Measurements from ENCODE around the gene SLC7A8.
"Not testable (repeated sequence)": the region's sequence is repeated elsewhere in the genome, so short reads cannot be mapped to it uniquely, and the experiment has no call there.

The SLC7A8 gene

DNA sequence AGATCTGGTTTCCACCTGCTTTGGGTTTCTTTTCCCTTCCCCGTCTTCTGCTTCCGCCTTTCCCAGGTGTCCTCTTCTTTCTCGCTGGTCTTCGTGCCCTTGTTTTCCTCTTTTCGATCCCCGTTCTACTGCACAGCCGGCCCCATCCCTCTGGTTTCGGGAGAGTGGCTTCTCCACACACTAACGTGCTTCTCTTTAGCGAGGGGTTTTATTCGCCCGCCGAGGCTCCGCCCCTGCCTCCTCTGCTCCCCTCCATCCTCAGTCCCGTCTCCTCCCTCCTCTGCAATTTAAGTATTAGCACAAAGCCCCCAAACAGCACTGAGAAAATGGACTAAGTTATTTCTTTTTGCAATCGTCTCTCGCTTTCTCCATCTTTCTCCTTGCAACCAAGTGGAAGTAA is at the start of gene SLC7A8:
Gene SLC7A8 (minus strand): TSS at position 182 of the 400 bp plus-strand sequence. CDS start 746 bp downstream, outside the sequence.
- DNase-seq (ENCODE audit: low spot score): peak; percentile 60

DNA sequence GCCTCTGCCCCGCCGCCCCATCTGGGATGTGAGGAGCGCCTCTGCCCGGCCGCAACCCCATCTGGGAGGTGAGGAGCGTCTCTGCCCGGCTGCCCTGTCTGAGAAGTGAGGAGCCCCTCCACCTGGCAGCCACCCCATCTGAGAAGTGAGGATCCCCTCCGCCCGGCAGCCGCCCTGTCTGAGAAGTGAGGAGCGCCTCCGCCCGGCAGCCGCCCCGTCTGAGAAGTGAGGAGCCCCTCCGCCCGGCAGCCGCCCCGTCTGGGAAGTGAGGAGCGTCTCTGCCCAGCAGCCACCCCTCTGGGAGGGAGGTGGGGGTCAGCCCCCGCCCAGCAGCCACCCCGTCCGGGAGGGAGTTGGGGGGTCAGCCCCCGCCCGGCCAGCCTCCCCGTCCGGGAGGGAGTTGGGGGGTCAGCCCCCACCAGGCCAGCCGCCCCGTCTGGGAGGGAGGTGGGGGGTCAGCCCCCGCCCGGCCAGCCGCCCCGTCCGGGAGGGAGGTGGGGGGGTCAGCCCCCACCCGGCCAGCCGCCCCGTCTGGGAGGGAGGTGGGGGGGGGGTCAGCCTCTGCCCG is 48.9 kb upstream of the SLC7A8 start:
- DNase-seq (ENCODE audit: low spot score): not testable (repeated sequence)

DNA sequence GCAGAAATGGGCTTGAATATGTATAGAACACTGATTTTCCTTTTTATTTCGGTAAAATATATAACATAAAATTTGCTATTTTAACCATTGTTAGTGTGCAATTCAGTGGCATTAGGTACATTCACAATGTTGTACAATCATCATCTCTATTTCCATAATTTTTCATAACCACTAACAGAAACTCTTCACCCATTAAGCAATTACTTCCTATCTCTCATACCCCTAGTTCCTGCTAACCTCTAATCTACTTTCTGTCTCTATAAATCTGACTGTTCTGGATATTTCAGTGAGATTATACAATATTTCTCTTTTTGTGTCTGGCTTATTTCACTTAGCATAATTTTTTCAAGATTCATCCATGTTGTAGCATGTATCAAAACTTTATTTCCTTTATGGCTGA is 45.4 kb upstream of the SLC7A8 start:
- no peak for DNase-seq (ENCODE audit: low spot score)

DNA sequence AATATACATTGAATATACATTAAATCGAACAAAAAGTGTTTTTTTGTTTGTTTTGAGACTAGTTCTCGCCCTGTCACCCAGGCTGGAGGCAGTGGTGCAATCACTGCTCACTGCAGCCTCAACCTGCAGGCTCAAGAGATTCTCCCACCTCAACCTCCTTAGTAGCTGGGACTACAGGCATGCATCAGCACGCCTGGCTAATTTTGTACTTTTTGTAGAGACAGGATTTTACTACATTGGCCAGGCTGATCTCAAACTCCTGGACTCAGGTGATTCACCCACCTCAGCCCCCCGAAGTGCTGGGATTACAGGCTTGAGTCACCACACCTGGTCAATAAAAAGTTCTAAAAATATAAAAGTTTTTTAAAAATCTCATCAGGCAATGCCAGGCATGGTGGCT is 44.1 kb upstream of the SLC7A8 start:
- no peak for DNase-seq (ENCODE audit: low spot score)

DNA sequence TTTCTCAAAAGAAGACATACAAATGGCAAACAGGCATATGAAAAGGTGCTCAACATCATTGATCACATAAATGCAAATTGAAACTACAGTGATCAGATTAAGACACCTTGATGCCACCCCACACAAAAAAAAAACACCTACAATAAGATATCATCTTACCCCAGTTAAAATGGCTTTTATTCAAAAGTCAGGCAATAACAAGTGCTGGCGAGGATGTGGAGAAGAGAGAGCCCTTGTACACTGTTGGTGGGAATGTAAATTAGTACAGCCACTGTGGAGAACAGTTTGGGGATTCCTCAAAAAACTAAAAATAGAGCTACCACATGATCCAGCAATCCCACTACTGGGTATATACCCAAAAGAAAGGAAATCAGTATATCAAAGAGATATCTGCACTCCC is 41.5 kb upstream of the SLC7A8 start:
- DNase-seq (ENCODE audit: low spot score): not testable (repeated sequence)

DNA sequence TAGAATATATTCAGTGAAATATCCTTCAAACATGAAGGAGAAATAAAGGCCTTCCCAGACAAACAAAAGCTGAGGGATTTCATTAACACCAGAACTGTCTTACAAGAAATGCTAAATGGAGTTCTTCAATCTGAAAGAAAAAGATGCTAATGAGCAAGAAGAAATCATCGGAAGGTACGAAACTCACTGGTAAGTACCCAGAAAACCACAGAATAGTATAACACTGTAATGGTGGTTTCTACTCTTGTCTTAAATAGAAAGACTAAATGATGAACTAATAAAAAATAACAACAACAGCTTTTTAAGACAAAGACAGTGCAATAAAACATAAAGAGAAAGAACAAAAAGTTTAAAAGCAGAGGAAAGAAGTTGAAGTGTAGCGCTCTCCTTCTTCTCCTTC is 35.6 kb upstream of the SLC7A8 start:
- DNase-seq (ENCODE audit: low spot score): no peak

DNA sequence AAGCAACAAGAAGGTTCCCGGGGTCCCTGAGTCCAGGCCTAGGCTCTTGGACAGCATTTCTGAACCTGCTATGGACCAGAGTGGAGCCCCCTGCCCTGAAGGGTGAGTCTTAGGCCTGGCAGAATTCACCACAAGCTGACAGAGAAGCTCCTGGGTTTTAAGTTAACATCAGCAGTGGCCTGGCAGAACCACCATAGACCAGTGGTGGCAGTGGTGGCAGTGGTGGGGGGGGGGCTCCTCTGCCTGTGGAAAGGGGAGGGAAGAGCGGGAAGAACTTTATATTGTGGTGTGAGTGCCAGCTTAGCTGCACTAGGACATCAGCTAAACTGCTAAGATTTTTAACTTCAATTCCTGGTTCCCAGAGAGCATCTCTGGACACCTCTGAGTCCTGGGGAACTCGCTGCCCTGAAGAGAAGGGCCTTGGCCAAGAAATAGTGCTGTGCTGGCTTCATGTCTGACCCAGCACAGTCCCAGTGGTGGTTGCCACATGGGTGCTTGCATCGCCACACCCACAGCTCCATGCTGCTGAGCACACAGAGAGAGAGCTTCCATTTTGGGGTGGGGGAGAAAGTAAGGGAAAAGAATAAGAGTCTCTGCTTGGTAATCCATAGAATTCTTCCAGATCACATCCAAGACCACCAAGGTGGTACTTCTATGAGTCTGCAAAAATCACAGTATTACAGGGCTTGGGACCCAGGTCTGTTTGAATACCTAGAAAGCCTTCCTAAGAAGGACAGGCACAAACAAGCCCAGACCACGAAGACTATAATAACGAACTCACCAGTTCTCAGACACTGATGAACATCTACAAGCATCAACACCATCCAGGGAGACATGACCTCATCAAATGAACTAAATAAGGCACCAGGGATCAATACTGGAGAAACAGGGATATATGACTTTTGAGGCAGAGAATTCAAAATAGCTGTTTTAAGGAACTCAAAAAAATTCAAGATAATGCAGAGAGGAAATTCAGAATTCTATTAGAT is 33.9 kb upstream of the SLC7A8 start:
- DNase-seq (ENCODE audit: low spot score): no peak

DNA sequence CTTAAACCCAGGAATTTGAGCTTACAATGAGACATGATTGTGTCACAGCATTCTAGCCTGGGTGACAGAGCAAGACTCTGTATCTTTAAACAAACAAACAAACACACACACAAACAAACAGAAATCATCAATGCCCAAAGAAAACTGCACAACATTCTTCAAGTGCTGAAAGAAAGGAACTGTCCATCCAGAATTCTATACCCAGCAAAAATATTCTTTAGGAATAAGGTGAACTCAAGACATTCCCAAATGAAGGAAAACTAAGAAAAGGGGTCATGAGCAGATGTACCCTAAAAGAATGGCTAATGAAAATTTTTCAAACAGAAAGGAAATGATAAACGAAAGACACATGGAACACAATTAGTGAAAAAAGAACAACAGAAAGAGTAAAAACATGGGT is 32.0 kb upstream of the SLC7A8 start:
- no peak for DNase-seq (ENCODE audit: low spot score)

DNA sequence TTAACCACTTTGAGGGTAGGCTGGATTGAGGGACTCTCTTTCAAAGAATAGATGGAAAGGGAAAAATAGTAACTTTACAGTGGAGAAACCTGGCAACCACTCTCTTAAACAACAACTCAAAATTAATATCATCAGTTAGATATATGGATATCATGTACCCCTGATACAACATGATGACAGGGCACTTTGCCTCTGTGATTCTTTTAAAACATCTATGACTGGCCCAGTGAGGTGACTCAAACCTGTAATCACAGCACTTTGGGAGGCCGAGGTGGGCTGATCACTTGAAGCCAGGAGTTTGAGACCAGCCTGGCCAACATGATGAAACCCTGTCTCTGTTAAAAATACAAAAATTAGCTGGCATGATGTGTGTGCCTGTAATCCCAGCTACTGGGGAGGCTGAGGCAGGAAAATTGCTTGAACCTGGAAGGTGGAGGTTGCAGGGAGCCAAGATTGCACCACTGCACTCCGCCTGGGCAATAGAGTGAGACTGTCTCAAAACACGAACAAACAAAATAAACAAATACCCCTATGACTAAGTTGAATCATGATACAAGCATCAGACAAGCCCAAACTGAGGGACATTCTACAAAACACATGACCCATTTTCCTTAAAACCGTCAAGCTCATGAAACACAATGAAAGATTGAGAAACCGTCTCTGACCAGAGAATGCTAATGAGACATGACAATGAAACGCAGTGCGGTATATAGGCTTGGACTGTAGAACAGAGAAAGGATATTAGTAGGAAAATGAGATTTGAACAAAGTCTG is 26.4 kb upstream of the SLC7A8 start:
- no peak for DNase-seq (ENCODE audit: low spot score)

DNA sequence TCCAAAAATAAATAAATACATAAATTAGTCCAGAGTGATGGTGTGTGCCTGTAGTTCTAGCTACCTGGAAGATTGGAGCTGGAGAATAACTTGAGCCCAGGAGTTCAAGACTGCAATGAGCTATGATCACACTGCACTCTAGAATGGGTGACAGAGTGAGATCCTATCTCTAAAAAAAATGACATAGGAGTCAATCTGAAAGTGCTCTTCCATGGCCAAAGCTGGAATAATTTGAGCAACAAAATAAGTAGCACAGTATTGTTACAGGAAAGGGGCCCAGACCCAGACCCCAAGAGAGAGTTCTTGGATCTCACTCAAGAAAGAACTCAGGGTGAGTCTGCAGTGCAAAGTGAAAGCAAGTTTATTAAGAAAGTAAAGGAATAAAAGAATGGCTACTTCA is 24.9 kb upstream of the SLC7A8 start:
- DNase-seq (ENCODE audit: low spot score): no peak

DNA sequence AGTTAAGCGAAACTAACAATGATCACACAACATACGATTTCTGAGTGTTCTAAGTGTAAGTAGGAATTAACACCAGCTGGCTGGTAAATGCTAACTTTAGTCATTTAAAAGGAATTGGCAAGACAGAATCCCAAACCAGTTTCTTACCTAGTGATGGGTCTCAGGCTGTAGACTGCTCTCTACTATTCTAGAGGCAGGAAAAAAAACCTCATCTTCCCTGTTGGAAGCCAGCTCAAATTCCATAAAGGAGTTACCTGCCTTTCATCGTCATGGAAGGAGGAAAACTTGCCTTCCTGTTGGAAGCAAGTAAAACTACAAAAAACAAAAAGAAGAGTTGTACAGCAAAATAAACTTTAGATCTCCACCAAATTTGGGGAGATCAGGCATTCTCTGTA is 23.7 kb upstream of the SLC7A8 start:
- DNase-seq (ENCODE audit: low spot score): no peak

DNA sequence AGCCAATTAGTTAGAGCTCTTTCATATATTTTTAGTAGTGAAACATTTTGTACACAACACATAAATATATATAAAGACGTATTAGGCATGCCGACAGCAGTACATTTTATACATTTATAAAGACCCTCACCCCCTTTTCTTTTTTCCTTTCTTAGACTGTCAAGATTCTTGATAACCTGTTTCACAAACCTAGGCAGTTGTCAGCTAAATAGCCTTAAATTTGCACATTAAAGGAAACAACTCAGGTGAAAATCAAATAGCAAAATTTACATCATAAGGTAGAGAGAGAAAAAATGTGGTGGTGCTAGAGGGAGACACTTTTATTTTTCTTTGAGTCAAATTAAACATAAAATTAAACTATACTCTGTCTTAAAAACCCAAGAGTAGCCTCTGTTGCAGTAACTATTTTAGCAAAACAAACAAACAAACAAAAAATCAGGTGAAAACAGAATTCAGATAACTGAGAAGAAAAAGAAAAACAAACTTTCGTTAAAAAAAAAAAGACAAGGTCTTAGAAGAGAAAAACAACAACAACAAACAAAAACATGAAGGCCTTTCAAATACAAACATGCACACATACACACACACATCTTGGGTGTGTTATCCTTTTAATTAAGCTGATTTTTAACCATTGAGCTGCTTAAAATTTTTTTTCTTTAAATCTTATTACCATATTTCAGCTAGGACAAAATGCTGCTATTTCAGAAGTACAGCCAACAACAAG is 23.1 kb upstream of the SLC7A8 start:
- DNase-seq (ENCODE audit: low spot score): no peak

DNA sequence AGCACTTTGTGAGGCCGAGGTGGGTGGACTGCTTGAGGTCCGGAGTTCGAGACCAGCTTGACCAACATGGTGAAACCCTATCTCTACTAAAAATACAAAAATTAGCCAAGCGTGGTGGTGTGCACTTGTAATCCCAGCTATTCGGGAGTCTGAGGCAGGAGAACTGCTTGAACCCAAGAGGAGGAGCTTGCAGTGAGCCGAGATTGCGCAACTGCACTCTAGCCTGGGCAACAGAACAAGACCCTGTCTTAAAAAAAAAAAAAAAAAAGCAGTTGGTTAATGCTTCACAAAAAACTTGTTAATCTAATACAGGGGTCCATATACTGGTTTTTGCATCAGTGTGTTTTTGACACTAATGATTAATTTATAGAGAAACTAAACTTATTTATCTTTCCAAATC is 18.5 kb upstream of the SLC7A8 start:
- no peak for DNase-seq (ENCODE audit: low spot score)

DNA sequence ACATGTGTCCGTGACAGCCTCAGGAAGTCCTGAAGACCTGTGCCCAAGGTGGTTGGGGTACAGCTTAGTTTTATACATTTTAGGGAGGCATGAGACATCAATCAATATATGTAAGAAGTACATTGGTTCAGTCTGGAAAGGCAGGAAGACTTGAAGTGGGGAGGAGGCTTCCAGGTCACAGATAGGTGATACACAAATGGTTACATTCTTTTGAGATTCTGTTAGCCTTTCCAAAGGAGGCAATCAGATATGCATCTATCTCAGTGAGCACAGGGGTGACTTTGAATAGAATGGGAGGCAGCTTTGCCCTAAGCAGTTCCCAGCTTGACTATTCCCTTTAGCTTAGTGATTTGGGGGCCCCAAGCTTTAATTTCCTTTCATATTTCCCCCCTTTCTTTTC is 15.7 kb upstream of the SLC7A8 start:
- not testable (repeated sequence) for DNase-seq (ENCODE audit: low spot score)

DNA sequence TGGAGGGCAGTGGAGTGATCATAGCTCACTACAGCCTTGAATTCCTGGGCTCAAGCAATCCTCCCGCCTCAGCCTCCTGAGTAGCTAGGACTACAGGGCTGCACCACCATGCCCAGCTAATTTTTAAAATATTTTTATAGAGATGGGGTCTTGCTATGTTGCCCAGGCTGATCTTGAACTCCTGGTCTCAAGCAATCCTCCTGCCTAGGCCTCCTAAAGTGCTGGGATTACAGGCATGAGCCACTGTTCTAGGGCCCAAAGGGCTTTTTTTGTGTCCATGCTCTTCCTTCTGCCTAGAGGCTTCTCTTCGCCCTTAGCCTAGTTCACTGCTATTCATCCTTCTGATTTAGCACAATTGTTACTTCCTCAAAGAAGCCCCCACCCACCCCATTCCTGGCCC is 13.0 kb upstream of the SLC7A8 start:
- not testable (repeated sequence) for DNase-seq (ENCODE audit: low spot score)

DNA sequence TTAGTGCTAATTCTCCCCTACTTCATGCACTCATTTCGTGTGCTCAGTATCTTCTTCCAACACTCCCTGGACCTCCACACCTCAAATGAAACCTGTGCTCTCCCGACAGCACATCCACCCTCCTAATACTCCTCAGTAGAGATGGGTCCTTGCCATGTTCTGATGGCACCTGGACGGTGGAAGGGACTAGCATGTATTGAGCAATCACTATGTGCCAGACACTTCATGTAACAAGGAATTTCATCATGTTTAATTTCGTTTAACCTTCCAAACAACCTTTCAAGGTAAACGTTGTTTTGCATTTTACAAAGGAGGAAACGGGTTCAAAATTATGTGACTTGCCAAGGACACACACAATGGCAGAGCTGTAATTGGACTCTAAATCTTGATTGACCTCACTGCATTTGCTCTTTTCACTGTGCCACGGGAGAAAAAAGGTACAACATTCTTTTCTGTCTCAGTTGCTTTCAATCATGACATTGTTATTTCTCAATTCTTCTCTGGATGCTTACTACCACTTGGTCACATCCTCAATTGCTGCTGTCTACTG is 12.2 kb upstream of the SLC7A8 start:
- DNase-seq (ENCODE audit: low spot score): no peak

DNA sequence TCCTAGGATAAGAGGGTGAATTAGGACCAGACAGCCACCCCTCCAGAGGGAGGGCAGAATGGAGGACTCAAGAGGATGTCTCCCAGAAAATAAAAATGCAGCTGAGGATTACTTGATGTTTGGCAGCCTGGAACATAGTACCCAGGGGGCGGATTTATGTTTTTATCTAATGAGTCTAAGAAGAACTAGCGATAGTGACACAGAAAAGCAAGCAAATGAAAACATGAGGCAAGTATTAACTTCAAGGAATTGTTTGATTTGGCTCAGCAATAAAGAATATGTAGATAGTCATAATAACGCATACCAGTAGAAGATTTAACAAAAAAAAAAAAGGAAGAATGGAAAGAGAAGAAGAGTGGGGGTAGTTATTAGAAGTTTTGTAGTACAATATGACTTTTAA is 10.0 kb upstream of the SLC7A8 start:
- no peak for DNase-seq (ENCODE audit: low spot score)

DNA sequence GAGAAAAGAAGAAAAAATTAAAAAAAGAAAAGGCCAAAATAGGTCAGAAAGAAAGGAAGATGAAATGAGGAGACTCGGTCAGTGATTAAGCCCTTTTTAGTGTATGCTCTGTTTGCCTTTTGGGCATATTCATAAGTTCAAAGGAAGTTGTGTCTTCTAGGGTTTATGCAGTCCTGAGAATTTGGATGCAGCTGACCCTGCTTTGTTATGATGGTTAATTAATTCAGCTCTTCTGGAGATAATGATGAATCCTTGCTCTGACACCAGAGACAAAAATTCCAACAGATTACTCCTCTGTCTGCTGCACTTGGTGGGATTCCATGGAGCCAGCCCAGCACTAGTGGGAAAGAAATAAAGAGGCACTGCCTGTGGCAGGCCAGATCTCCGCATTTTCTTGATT is 4.5 kb upstream of the SLC7A8 start:
- DNase-seq (ENCODE audit: low spot score): no peak

DNA sequence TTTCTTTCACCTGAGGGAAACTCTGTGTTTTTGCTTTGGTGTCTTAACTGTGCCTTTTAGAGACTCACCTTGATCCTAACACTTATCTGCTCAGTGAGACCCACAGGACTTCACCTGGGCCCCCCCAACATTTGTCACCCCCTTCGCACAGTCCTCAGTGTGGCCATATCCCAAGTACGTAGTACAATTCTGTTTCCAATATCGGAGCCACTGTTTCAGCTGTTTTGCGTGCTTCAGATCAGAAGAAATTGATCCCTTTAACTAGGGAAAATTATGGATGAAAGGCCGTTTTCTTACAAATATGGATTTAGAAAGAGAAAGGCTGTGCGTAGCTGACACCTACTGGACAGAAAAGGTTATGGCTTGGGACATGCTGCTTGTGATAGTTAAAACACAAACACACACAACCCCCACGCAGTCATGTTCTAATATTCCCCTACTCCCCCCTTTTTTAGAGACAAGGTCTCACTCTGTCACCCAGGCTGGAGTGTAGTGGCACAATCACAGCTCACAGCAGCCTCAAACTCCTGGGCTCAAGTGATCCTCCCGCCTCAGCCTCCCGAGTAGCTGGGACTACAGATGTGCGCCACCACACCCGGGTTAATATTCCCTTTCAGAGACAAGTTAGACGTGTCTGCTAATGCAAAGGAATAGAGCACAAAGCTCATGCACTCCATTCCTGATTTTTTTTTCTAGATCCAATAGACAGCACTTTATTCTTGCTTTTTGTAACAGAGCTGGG is 3.6 kb upstream of the SLC7A8 start:
- peak; percentile 53 for DNase-seq (ENCODE audit: low spot score)

DNA sequence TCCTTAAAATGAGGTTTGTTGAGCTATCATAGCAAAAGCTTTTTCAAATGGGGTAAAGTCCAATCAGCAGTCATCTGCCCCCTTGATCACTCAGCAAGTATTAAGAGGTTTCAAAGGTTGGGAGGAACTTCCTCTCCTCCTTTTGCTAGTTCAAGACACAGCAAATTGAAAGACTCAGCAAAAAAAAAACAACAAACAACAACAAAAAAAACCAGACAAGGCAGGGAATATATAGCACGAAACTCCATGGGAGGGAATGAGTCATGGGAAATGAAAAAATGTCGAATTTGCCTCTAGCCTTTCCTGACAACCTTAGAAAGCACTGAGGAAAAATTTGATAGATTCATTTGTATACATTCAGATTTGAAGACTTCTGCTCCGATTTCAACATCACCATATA is 1.6 kb upstream of the SLC7A8 start:
- DNase-seq (ENCODE audit: low spot score): no peak

DNA sequence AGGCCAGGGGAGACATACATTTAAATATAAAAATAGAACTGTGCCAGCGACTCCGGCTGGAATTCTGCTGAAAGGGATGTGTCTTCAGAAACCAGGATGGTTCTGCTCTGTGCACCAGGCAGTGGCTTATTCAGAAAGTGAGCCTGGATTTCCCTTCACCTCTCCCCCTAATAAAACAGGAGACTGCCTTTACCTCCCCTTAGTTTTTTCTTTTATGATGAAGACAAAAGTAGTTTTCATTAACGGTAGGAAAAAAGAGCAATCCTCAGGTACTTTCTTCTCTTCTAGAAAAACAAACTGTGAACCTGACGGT is 346 bp downstream of the SLC7A8 start:
- no peak for DNase-seq (ENCODE audit: low spot score)
